GM18508 (cell line): ENCODE results near the gene HOXD8.

ENCODE experiments used
- ATAC-seq: cut with Tn5 transposase; IDR thresholded peaks from one replicate; pipeline ENCODE4 v1.9.1; 2021; ENCODE audit warnings: moderate number of reproducible peaks; ENCODE audit not compliant: insufficient read depth, unreplicated experiment

HOXD8 gene

DNA sequence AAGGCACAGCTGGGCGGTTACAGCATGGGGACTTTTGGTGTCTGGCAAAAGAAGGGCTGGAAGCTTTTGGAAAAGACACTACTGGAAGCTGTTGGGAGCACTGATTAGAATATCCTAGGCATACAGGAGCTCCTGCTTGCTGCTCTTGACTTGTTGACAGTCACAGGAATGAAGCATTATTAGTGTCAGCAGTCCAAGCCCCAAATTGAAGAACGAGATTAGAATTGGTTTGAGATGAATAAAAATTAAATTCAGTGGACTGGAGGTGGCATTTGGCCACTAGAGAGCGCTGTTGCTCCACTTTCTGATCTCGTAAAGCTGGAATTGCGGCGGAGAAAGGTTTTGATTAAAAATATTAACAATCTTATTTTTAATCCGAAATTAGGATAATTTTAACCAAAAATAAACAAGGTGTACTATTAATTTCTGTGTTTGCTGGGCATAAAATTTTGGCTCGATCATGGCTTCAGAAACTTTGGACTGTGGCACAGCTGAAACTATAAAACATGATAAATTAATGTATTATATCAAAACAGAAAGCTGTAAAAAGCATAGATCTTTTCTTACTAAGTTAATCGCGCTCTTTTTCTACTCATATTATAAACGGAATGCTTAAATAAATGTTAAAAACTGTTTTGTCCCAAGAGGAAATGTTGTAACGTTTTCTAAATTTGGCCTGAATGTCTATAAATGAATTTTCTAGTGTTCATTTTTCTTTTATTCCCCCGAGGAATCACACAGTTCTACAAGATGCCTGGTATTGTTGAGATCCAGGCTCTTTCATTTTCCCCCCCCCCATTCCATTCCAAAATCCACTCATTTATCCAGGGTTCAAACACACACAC is 2.4 kb upstream of the HOXD8 start:
- ATAC-seq = no peak

DNA sequence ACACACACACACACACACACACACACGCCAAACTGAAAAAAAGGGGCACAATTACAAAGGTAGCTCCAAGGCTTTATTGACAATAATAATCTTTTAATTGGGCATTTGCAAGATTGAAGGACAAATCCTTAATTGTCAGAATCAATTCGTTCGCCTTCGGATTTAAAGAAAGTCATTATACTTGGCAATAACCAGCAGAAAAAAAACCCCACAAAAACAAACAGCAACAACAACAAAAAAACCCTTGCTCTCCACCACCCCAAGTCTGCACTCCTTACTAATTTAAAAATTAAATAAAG is 1.8 kb upstream of the HOXD8 start:
- ATAC-seq = no peak

DNA sequence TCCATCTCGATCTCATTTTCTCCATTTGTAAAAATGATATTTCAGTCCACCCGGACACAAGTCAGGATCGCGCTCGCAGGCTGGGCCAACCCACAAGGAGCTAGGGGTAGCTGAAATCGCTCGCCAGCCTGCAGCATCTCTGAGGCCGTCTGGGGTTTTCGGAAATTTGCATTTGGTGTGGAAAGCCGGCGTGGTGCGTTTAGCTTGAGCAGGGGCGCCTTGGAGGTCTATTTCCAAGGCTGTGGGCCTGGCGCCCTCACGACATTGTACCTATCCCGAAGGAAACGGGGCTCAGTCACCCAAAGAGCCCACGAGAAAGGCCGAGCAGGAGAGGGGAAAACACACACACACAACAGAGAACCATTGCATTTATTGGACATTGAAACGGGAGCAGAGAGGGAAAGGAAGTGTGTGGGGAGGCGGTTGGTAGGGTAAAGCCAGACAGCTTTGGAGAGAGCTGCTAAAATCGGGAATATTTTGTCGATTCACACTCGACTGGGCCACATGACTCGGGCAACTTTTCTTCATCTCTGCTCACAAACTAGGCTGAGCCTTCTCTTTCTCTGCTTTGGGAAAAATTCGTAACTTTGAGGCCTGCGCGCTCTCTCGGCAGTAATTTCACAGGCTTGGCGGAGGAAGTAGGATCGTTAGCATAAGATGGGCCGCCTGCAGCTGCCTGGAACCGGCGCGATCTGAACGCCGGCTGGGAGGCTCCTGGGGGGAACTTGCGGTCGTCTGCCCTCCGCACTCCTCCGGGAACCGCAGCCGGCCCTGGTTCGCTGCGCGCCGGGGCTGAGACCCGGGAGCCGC is 1.1 kb upstream of the HOXD8 start:
- ATAC-seq = no peak

DNA sequence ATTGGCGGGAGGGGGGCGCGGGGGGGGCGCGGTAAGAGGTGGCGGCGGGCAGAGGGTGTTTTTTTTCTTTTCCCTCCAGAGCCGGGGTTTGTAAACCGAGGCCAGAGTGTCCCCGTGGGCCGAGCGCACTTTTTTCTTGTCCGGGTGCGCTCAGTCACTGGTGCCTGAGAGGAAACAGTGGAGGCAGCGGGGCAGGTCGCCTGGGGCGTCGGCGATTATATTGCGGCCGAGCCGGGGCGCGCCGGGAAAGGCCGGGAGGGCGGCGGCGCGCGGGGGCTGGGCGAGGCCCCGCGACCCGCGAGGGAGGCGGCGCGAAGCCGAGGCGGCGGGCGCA is 275 bp downstream of the HOXD8 start:
- ATAC-seq = no peak

DNA sequence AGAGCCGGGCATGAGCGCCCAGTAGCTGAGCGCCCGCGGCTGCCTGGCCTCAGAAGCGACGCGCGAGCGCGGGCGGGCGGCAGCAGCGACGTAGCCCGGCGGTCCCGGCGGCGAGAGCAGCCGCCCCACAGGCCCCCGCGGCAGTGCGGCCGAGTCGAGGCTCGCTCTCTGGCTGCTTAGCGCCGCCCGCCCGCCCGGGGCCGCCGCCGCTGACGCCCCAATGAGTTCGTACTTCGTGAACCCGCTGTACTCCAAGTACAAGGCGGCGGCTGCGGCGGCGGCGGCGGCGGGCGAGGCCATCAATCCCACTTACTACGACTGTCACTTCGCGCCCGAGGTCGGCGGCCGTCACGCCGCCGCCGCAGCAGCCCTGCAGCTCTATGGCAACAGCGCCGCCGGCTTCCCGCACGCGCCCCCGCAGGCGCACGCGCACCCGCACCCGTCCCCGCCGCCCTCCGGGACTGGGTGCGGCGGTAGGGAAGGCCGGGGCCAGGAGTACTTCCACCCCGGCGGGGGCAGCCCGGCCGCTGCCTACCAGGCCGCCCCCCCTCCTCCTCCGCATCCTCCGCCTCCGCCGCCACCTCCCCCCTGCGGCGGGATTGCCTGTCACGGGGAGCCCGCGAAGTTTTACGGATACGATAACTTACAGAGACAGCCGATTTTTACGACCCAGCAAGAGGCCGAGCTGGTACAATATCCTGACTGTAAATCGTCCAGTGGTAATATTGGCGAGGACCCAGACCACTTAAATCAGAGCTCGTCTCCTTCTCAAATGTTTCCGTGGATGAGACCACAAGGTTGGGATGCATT is 847 bp downstream of the HOXD8 start:
- no peak for ATAC-seq

DNA sequence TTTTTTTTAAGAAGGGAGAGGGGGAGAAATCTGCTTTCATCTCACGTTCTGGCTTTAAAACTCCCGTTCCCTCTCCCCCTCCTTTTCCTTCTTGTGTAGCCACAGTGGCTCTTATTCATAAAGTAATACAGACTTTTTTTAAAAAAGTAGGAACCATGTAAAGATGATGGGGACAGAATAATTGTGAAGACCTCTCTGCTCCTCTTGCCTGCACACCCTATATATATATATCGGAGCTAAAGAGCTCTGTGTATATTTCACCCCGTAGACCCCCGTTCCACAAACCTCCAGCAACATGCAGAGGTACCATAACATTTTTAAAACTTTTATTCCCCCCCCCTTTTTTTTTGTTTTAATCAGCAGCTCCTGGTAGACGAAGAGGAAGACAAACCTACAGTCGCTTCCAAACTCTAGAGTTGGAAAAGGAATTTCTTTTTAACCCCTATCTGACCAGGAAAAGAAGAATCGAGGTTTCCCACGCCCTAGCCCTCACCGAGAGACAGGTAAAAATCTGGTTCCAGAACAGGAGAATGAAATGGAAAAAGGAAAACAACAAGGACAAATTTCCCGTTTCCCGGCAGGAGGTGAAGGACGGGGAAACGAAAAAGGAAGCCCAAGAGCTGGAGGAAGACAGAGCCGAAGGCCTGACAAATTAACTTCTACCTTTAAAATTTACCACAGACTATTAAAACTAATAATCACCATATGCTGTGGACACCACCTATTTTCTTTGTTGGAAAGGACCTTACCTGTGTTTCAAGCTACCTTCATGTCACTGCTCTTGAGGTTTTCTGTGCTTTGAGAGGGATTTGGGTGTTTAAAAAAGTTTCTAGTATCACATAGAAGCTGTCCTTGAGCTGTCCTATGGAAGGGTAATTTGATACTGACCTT is 1.7 kb downstream of the HOXD8 start:
- ATAC-seq = no peak

DNA sequence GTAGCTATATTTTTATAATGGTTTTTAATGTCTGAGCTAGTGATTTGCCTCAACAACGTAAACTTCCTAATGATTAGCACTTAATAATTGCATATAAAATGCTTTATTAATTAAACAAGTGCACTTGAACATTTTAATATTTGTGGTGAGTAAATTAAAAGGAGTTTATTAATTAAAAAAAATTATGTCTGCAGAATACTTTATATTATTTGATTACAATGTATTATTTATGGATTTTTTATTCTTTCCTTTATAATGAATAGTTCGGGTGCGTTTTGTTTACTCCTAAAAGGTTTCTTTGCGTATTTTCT is 2.3 kb downstream of the HOXD8 start:
- no peak for ATAC-seq

DNA sequence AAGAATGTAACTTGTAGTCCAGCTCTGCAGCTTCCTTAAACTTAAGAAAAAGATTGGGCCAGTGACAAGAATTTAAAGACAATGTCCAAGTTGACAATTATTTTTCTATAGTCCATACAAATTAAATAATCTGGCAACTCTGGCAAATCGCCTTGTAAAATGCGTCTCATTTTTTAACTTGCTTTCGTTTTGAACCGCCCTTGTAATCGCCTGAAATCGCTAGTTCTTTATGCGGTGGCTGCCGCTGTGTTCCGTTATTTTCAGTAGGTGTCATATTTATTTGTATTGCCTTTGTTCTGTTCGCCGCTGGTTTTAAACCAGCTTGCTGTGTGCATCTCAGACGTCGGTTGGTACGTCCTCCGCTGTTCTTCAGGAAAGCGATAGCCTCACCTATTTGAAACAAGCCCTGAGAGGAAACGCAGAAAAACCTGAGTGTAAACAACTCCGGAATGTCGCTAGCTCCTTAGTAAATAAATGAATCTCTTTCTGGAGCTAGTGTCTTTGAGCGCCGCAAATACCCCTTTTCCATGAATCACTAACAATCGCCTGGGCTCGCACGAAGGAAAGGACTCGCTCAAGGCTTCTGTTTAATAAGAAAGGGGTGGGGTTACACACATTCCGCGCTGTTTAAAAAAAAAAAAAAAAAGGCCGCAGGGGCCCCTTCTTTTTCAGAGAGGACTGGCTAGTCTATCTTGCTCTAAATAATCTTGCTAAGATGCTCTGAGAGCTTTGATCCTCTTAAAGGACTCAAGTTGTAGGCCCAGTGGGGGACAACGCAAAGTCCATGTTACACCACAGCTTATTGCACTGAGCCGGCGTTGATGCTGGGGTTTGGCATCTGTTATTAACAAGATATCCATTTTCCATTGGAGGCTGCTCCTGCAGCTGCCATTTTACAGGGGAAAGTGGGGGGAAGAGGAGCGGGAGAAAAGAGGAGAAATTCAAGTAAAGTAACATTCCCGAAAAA is 3.0 kb downstream of the HOXD8 start:
- no peak for ATAC-seq

DNA sequence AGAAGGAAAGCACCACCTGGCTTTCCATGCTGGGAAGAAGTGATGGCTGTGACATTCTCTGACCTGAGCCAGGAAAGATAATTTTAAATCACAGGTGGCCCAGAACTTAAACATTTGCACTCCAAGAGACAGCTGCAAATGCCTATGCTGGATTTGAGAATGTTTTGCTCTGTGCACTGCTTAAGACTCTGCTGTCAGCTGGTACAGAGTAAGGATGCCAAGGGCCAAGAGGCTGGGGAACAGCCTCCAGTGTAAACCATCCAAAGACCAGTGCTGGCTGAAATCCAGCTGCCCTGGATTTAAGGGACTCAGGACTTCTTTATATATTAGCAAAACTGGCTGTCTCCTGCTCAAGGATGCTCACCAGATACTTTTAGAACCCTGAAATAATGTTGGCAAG is 3.9 kb downstream of the HOXD8 start:
- ATAC-seq = no peak

DNA sequence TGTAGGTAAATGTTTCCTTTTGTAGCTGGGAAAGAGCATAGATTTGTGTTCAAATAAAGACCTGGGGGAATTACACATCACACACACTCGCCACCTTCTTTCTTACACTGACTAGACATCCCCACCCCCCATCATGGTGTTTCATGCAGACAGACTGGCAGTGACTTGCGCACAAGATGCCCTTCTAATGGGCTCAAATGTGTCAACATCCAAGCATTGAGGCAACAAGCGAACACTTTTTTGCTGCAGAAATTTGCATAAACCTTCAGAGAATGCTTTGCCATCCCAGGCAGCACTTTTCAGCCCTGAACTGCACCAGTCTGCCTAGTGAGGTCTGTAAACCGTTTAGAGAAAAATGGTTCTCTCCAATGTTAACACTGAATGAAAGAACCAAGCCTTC is 4.5 kb downstream of the HOXD8 start:
- ATAC-seq = no peak

DNA sequence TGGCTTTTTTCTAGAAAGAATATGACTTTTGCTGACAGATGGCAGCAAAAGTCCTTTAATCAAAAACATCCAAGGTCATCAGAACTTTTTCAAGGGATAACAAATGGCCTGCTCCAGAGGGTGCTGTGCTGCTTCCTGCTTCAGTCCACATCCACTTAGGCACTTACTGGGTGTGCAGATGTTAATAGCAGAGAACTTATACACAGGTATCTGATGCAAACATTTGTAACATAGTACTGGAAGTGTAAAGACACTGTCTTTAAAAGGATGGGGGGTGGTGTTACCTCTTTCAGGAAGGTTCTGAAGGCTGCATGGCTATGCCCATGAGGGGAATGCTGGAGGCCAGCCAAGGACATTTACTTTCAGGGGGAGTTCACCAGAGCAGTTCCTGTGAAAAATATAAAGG is 5.5 kb downstream of the HOXD8 start:
- ATAC-seq = no peak

DNA sequence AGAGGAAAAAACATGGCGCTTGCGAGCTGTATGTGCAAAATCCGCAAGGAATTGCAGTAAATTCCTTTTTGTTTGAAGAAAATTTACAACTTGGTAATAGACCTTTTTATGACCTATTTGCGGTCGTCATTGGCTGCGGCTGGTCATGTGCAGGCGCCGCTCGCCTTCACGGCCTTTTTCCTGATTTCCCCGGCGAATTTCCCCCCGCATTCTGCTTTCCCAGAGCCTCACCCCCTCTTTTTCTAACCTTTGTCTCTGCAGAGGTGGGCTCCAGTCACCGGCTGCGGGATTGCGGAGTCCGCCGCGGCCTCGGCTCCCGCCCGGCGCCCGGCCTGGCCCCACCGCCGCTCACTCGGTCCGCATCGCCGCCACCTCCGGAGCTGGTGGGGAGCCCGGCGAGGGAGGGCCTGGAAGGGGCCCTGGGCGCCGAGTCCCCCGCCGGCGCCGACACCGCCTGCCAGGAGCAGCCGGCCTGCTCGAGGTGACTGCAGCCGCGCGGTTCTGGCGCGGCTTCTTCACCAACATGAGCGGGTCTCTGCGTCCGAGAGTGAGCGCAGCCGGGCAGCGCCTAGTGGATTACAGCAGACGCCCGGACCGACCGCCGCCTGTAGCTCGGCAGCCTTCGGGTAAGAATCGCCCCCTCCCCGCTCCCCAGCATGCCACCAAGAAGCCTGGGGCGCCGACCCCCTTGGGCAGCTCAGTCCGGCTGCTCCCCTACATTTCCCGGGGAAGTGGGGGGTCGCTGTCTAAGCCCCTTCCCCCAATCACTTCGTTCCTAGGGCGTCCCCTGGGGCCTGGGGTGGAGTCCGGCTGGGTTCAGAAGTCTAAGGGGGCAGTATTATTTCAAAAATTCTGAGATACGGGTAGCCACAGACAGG is 7.1 kb downstream of the HOXD8 start:
- no peak for ATAC-seq

DNA sequence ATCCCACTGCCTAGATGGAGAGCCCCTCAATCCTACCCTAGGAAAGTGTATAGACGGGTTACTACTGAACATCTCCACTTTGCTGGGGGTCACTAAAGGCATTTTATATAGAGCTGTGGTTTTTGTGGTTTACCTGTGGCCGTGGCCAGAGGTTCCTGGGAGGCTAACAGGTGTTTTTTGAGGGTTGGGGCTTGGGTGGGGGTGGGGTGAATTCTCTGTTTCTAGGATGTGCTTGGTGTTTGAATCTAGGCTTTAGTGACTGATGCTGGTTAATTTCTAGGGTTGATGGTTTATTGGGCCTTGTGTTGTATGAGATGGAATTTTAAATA is 7.7 kb downstream of the HOXD8 start:
- no peak for ATAC-seq

DNA sequence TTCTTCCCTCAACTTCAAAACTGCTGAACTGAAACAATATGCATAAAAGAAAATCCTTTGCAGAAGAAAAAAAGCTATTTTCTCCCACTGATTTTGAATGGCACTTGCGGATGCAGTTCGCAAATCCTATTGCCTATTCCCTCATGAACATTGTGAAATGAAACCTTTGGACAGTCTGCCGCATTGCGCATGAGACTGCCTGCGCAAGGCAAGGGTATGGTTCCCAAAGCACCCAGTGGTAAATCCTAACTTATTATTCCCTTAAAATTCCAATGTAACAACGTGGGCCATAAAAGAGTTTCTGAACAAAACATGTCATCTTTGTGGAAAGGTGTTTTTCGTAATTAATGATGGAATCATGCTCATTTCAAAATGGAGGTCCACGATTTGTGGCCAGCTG is 8.4 kb downstream of the HOXD8 start:
- ATAC-seq = no peak

DNA sequence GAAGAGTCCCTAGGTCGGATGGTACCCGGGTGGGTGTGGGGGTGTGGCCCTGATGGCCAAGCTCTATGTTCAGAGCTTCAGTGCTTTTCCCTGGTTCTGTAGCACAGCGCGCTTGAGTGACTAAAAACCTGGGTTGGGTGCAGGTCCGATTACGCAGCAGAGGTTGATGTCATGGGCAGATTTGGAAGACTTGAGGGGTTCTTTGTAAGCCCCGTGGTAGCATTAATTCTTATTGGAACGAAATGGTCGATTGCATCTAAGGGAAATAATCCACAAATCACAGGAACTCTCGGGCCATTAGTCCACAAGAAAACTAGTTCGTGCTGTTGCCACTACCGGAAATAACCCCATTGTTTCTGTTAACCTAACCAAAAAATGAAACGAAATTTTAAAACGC is 9.0 kb downstream of the HOXD8 start:
- ATAC-seq = no peak

DNA sequence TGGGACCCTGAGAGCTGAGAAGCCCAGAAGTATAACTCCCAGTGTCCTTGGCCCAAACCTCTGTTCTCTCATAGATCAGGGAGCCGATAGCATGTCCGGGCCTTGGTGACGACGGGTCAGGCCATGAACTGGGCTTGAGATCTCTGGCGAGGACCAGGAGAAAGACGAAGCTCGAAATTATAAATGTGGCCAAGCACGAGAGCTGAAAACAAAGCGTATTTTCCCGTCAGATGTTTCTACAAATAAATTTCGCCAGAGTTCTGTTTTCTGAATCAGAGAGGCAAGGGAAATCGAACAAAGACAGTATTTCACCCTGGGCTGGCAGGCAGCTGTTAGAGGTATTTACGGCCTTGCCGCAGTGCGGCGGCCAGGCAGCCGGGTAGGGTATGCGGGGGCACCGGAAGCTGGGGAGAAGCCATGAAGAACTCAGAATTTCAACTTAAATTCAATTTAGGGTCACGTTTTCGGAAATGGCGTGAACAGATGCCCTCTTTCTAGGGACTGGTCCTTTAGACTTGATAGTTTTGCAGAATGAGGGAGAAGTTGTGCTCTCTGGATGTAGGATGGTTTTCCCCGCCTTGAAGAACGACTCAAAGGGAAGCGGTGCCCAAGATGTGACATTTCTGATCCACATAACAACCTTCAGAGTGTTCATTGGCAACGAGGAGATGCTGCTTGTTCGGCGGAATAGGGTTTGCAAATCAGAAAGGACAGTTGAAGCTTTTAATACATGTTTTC is 9.6 kb downstream of the HOXD8 start:
- ATAC-seq = no peak

DNA sequence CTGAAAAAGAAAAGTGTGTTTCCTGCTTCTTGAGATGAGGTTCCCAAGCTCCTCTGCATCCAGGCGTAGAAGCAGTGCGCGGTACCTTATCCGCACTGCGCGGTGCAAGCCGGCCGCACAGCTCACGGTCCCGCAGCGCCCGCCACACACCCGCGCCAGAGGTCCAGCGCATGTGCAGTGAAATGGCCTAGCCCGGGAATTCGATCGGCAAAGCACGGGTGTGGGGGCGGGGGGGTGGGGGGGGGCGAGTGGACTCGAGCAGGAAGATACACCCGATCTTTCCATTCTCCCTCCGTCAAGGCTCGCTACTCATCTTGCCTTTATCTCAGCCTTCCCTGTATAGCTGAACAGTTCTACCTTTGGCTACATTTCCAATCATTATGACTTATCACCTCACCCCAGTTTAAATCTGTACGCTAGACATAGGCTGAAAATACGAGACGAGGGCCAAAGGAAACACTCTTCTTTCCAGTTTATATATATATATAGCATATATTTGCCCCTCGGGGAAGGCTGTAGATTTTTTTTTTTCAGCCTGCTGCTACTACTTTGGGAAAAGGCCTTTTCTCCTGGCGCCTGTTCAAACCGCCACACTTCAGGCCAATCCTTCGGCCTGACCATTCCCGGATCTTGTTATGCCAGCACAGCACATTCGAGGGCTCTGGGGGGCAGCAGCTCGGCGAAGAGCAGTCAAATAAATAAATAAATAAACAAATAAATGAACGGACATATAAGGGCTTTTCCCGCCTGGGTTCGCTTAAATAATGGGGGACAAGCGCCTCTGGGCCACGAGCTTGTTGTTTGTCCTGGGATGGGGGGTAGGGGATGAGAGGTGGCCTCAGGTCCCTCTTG is 10.4 kb downstream of the HOXD8 start:
- ATAC-seq = no peak
